Measurements from ENCODE around the gene PGRMC2.

GRCh38 chr4:128279624-128280225 lies 7.9 kb downstream of the PGRMC2 start:
- no peak for TF ChIP-seq CTCF (conservative IDR thresholded peaks at IDR 0.05; ENCODE audit: low read depth, low read length)
- no peak for TF ChIP-seq EZH2 (IDR thresholded peaks at IDR 0.05; ENCODE audit: low read length, unreplicated experiment)

All from PC-3 (cell line).